GM19395 (cell line): ENCODE data around the gene GGCX.
A peak's percentile ranks its signal among the peaks of the same experiment; 100 is the strongest.
"Not testable (repeated sequence)": the region's sequence is repeated elsewhere in the genome, so short reads cannot be mapped to it uniquely, and the experiment has no call there.

Experiments
- ATAC-seq: cut with Tn5 transposase; IDR thresholded peaks from one replicate; pipeline ENCODE4 v1.9.1; 2021; ENCODE audit warnings: mild to moderate bottlenecking, moderate library complexity; ENCODE audit not compliant: unreplicated experiment

The GGCX gene

DNA sequence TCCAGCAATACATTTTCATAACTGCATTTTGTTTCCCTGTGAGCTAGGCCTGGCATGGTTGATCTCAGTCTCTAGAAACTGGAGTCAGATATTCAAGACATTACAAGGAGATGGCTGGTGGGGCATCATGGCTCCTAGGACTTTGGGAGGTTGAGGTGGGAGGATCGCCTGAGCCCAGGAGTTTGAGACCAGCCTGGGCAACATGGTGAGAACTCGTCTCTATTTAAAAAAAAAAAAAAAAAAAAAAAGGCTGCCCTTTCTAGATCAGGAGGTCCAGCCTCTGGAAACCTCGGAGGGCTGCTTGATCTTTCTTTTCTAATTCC, 15.7 kb upstream of the GGCX start:
- no peak for ATAC-seq

GRCh38 chr2:85575739-85576138, 14.4 kb upstream of the GGCX start:
- no peak for ATAC-seq

- no peak for ATAC-seq
Observed at GRCh38 chr2:85566265-85566664, 5.0 kb upstream of the GGCX start.

DNA sequence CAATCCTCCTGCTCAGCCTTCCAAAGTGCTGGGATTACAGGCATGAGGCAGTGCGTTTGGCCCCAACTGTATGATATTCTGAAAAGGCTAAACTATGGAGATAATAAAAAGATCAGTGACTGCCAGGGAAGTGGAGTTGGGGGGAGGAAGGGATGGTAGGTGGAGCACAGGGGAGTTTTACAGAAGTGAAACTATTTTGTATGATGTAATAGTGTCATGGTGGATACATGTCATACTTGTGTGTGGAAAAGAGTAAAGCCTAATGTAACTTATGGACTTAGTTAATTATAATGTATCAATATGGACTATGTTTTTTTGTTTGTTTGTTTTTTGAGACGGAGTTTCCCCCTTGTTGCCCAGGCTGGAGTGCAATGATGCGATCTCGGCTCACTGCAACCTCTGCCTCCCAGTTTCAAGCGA, 2.9 kb upstream of the GGCX start:
- no peak for ATAC-seq

- peak; percentile 25 for ATAC-seq
Observed at GRCh38 chr2:85560812-85561279, 447 bp downstream of the GGCX start.

DNA sequence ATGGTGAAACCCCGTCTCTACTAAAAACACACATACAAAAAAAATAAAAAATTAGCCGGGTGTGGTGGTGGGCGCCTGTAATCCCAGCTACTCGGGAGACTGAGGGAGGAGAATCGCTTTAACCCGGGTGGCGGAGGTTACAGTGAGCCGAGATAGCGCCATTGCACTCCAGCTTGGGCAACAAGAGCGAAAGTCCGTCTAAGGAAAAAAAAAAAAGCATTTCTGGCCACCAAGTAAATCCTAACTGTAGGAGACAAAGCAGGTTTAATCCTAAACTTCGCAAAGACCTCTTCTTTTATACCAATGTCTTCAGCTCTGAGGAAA, 928 bp downstream of the GGCX start:
- not testable (repeated sequence) for ATAC-seq

GRCh38 chr2:85558160-85558559, 3.1 kb downstream of the GGCX start:
- ATAC-seq, result no peak

DNA sequence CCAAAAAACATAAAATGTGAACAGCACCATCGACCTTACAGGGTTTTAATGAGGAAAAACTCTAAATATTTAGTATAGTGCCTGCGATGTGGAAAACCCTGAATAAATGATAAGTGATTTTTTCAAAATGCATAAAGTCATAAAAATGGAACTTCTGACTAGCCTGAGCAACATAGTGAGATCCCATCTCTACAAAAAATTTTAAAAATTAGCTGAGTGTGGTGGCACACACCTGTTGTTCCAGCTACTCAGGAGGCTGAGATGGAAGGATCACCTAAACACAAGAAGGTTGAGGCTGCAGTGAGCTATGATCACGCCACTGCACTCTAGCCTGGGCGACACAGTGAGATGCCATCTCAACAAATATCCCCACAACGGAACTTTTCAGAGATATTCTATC, 4.2 kb downstream of the GGCX start:
- ATAC-seq, result no peak

DNA sequence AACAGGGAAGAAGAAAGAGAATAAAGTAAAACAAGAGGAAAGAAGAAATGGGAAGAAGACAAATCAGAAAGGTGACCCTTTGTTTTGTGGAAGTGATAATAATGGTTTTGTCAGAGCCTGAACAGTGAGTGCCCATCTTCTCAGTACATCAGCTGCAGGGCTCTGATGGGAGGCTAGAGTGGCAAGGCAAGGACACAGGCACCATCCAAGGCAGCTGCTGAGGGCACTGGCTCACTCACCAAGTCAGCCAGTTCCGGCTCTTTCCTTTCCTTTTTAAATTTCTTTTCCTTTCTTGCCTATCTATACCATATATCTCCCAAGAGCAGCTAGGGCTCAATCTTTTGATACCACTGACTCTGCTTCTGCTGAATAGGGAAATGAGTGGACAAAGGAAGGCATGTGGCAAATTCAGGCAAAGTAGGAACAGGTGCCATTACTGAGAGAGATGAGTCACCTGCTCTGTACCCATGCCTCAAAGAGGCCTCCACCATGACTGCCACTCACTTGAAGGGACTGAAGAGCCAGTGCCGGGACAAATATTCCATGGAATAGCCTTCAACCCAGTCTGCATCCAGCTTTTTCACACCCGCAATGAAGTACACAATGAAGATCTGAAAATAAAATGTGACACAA, 6.2 kb downstream of the GGCX start:
- ATAC-seq, result no peak

GRCh38 chr2:85553184-85553583, 8.1 kb downstream of the GGCX start:
- no peak for ATAC-seq

DNA sequence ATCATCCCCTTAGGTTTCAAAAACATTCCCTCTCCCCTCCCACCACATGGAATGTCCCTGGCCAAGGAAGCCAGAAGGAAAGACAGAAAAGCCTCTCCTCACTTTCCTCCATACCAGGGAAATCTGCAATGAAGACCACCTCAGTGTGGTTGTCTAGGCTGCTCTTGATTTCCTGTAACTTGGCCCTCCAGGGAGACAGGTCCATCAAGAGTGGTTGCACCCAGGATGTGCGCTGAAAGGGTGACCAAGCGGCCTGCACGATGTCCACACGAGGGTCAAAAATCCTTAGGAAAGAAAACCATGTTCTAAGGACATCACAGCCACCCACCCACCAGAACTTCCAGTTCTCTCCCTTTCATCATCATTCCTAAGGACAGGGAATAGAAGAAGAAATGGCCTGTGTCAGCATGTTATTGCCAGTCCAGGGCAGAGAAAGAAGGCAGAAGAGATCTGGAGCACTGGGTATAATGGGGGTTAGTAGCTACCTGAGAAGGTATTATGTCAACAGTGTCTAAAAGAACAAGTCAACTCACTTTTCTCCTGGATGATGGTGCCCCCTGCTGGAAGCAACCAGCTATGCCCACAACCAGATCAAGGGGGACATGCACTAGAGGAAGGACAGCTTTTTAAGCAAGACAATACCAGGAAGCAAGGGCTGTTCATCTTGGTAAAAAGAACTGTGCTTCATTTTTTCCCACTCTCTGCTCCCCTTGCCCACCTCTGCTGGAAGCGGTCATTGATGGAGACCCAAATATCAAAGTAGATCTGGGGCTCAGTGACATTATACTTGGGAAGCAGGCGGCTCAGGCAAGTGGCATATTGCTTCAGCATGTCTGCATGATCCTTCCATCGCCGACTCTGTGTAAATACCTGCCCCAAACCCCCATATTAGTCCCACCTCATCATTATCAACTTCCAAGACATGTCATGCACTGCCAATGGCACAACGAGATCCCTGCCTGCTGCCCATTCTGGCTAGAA, 9.3 kb downstream of the GGCX start:
- ATAC-seq, result peak; percentile 74

DNA sequence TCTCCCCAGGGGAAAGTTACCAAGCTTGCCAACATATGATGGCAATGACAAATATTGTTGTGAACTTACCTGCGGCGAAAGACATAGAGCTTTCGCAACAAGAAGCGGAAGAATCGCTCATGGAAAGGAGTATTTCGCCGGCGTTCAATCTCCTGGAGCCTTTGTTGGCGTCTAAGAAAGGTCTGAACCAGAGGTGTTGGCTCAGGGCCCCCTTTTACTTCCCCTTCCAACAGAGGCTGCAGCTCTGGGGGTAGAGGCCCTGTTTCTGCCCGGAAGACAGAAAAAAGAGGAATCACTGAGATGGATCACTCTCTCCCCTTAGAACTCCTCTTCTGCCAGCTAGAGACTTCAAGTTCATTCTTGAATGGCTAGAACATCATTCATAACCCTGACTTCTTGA, 10.8 kb downstream of the GGCX start:
- no peak for ATAC-seq

- no peak for ATAC-seq
Observed at GRCh38 chr2:85549826-85550225, 11.5 kb downstream of the GGCX start.

DNA sequence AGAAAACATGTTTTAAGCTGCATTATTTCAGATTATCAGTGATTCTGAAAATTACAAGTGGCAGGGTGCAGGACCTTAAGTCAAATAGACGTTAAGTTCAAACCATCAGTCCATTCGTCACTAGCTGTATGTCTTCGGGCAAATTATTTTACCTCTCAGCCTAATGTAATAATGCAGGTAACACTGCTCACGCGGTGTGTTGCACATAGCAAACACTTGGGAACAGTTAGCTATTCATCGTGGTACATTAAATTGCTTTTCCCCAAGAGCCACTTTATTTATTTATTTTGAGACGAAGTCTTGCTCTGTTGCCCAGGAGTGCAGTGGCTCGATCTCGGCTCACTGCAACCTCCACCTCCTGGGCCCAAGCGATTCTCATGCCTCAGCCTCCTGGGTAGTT, 12.2 kb downstream of the GGCX start:
- no peak for ATAC-seq

DNA sequence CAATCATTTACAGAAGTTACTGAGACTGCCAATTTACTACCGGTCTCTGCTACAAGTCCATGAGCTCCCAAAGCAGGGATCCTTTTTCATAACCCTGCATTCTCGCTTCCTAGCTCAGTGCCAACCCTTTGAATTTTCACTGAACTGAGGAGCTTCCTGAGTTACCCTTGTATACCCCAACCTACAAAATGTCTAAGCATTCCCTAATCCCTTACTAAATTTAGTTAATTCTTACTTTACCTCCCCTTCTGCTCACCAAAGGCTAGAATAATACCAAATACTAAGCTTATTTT, 12.7 kb downstream of the GGCX start:
- no peak for ATAC-seq

DNA sequence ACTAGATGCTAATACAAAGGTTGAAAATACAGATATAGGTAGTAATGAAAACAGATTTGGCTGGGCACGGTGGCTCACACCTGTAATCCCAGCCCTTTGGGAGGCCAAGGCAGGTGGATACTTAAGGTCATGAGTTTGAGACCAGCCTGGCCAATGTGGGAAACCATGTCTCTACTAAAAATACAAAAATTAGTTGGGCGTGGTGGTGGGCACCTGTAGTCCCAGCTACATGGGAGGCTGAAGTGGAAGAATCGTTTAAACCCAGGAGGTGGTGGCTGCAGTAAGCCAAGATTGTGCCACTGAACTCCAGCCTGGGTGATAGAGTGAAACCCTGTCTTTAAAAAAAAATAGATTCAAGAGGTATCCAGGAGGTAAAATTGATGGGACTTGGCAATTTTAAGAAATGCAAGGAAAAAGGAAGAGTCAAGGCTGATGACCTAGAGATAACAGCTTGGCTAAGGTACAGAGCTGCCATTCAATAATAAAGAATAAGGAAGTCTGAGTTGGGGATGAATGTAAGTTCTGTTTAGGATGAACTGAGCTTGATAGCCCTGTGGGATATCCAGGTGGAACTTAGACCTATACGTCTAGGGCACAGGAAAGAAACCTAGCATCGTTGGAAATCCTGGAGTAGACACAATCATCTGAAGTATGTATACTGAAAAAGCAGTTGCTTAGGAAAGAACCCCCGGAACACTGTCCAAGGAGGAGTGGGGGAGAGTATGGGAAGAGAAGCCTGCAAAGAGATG, 13.3 kb downstream of the GGCX start:
- ATAC-seq, result no peak

DNA sequence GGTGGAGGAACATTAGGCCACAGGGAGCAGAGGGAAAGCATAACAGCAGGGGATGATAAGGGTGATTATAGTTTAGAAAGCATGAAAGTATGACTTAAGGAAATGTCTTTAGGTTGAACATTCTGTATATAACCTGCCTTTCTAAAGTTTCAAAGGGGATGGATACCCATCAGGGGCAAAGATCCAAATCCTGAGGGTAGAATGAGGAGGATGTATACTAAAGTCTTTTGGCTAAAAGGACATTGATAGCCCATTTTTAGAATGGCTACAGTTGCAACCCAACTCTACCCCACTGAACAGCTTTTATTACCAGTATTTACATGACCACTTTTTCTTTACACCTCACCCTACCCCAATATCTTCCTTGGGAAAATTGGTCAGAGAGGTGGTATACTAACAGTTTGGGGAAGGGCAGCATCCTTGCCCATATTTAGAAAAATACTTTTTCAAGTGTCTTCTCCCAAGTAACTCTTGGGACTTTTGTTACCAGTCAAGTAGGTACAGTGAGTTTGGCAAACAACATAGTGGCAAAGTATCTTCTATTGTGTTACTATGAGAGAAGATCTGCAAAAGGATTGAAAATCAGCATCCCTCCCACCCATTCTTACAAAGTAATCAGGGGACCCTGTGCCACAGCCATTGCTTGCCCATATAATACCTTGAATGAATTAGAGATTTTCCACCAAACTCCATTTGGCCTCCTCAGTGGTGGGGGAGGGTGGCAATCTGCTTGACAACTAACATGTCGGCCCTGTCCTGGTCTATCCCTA, 14.0 kb downstream of the GGCX start:
- ATAC-seq, result no peak

DNA sequence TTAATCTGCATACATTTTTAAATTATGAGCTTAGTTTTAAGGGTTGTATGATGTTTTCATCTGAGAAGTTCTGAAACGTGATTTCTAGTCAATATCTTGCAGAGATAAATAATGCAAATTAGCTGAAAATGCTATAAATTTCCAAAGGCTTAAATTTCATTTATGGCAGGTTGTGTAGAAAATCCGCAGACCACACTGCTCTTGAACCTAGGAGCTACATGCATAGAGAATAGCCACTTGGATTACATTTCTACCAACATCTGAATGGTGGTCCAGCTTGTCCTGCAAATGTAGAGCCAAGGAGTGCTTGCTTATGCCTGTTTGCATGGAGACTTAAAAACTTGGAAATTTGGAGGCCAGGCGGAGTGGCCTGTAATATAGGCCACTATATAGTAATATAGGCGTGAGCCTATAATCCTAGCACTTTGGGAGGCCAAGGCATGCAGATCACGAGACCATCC, 15.5 kb downstream of the GGCX start:
- no peak for ATAC-seq

- not testable (repeated sequence) for ATAC-seq
Observed at GRCh38 chr2:85544915-85545779, 16.1 kb downstream of the GGCX start.

- not testable (repeated sequence) for ATAC-seq
Observed at GRCh38 chr2:85544254-85544691, 17.0 kb downstream of the GGCX start.
